GM12878 (cell line): ENCODE data around the gene ZXDC. TPM values are rescaled to one million over a fixed set of nuclear protein-coding genes. Genes with fewer than 3 reads are reported as not detected.

Experiments
- ATAC-seq: fragments of 200-7000 bp; cut with Tn5 transposase; 3 replicates; pipeline ENCODE4 v1.9.1; 2020; ENCODE audit warnings: mild to moderate bottlenecking, moderate library complexity
- BruUV-seq: library from RNA; stranded (reverse); fragments of 400-500 nt; replicated peaks from 2 replicates; lab custom pipeline; 2021; lab: Mats Ljungman, UMichigan
- CTCF ChIA-PET: fragments of 300-600 bp; sonication (Branson Sonifier 250); formaldehyde crosslinking; extraction: SDS; loops from one replicate; lab custom pipeline; 2021; ENCODE audit warnings: inconsistent platforms; lab: Yijun Ruan, JAX
- POLR2A ChIA-PET: fragments of 350-600 bp; formaldehyde crosslinking; extraction: SDS; loops from one replicate; lab custom pipeline; 2021; ENCODE audit warnings: inconsistent platforms; lab: Charles Lee
- RAD21 ChIA-PET: fragments of 300-600 bp; sonication (Branson Sonifier 250); formaldehyde crosslinking; loops from one replicate; lab custom pipeline; 2023; ENCODE audit warnings: antibody characterized with exemption; ENCODE audit not compliant: unreplicated experiment; lab: Charles Lee
- SMC1A ChIA-PET: fragments of 300-600 bp; sonication (Branson Sonifier 250); formaldehyde crosslinking; loops from one replicate; lab custom pipeline; 2023; ENCODE audit not compliant: unreplicated experiment, uncharacterized antibody; lab: Charles Lee
- DNase-seq: peaks from one replicate; pipeline ENCODE4 v3.0.0-alpha.2; 2011; ENCODE audit warnings: low read depth, low spot score
- FAIRE-seq: peaks from 3 replicates; lab custom pipeline; 2011; peaks lifted over from hg19 to GRCh38; lab: Jason Lieb, UNC
- H2AFZ ChIP-seq: 2 replicates; pipeline ENCODE4 v1.6.0; 2011; ENCODE audit warnings: low read depth, low read length, control low read depth; ENCODE audit not compliant: control insufficient read depth
- H3K27ac ChIP-seq: 2 replicates; pipeline ENCODE4 v1.5.1; 2011; ENCODE audit warnings: control low read depth; ENCODE audit not compliant: control insufficient read depth, insufficient read depth
- H3K27me3 ChIP-seq, 2 experiments: replicated peaks in 1 of 2; 2 replicates each; pipeline versions ENCODE4 v1.6.0 to v1.6.1; 2011; ENCODE audit warnings: low read length in 1 of 2; ENCODE audit not compliant: control insufficient read depth in 2 of 2, insufficient read depth in 2 of 2
- H3K36me3 ChIP-seq, 2 experiments: 2 replicates each; pipeline ENCODE4 v1.5.1; 2011; ENCODE audit warnings: low read length in 1 of 2; ENCODE audit not compliant: control insufficient read depth in 2 of 2, insufficient read depth in 2 of 2
- H3K4me1 ChIP-seq: 2 replicates; pipeline ENCODE4 v1.6.1; 2011; ENCODE audit warnings: mild to moderate bottlenecking, low read length, moderate library complexity, mixed read lengths; ENCODE audit not compliant: control insufficient read depth, insufficient read depth
- H3K4me2 ChIP-seq: 2 replicates; pipeline ENCODE4 v1.6.0; 2011; ENCODE audit warnings: control low read depth; ENCODE audit not compliant: control insufficient read depth, insufficient read depth
- H3K4me3 ChIP-seq: fragments of 200-600 bp; sonication (generic); 2 replicates; pipeline ENCODE4 v1.5.1; 2016
- H3K79me2 ChIP-seq: 2 replicates; pipeline ENCODE4 v1.6.0; 2011; ENCODE audit warnings: low read length; ENCODE audit not compliant: control insufficient read depth, insufficient read depth
- H3K9ac ChIP-seq: 2 replicates; pipeline ENCODE4 v1.8.0; 2011; ENCODE audit warnings: low read length, control low read depth, mixed read lengths; ENCODE audit not compliant: control insufficient read depth, insufficient read depth
- H3K9me3 ChIP-seq: replicated peaks from 3 replicates; pipeline ENCODE4 v1.5.1; 2011; ENCODE audit warnings: mild to moderate bottlenecking, low read length; ENCODE audit not compliant: control insufficient read depth, insufficient read depth
- H4K20me1 ChIP-seq: 2 replicates; pipeline ENCODE4 v1.6.0; 2011; ENCODE audit not compliant: control insufficient read depth, insufficient read depth
- CBX5 ChIP-seq: sonication (generic); IDR thresholded peaks from 2 replicates; pipeline ENCODE4 v1.6.1; 2016; ENCODE audit warnings: low read depth, moderate library complexity, mild to moderate bottlenecking, inconsistent platforms
- GATAD2B ChIP-seq: fragments of 450-650 bp; conservative IDR thresholded peaks from 2 replicates; pipeline ENCODE4 v1.6.1; 2017; ENCODE audit warnings: low read depth, mild to moderate bottlenecking, moderate library complexity
- HDAC6 ChIP-seq: fragments of 200-600 bp; sonication (generic); IDR thresholded peaks from one replicate; pipeline ENCODE4 v1.8.0; 2017; ENCODE audit warnings: antibody characterized with exemption; ENCODE audit not compliant: unreplicated experiment
- KAT2A ChIP-seq: conservative IDR thresholded peaks from 2 replicates; pipeline ENCODE4 v1.6.1; 2011; ENCODE audit warnings: low read depth, low read length; ENCODE audit not compliant: control insufficient read depth
- SIX5 ChIP-seq: IDR thresholded peaks from 2 replicates; pipeline ENCODE4 v1.6.1; 2011; ENCODE audit warnings: mild to moderate bottlenecking, low read depth, low read length, moderate library complexity; ENCODE audit not compliant: severe bottlenecking
- ZNF274 ChIP-seq: IDR thresholded peaks from one replicate; pipeline ENCODE4 v1.8.0; 2011; ENCODE audit not compliant: insufficient read length, insufficient read depth
- ZNF622 ChIP-seq: fragments of 450-650 bp; IDR thresholded peaks from 2 replicates; pipeline ENCODE4 v1.6.1; 2017; ENCODE audit warnings: mild to moderate bottlenecking, inconsistent platforms
- WGBS: methylation state at CpG from one replicate; pipeline ENCODE4 v1.1.6; 2016; ENCODE audit warnings: low lambda C conversion rate; ENCODE audit not compliant: insufficient replicate concordance, insufficient coverage; ENCODE audit errors: missing lambda C conversion rate; 5-methylcytosine and 5-hydroxymethylcytosine counted together
- in situ Hi-C: fragments of 300-500 bp; cut with MboI; formaldehyde crosslinking; loops from 9 replicates; pipeline ENCODE4 v1.14.3; 2018; ENCODE audit warnings: mixed read lengths
- intact Hi-C: fragments of 100-400 bp; cut with micrococcal nuclease; formaldehyde crosslinking; loops from one replicate; pipeline ENCODE4 v1.14.2; 2022; ENCODE audit not compliant: unreplicated experiment
- polyA plus RNA-seq, 11 experiments: library from polyadenylated mRNA; depleted of rRNA in 4 of 11; unstranded in 6 of 11; stranded (reverse) in 5 of 11; fragments of >200 nt; fragmentation: Nextera tagmentation in 4 of 11; fragmentation: Illumina TruSeq in 1 of 11; extraction: Ambion mirVana in 4 of 11; extraction: Trizol in 1 of 11; gene quantifications; 1 replicate in 1 of 11; 2 replicates in 10 of 11; pipeline versions ENCODE4 v1.2.1 to v1.2.3, GENCODE V29; 2011 to 2016; ENCODE audit warnings: inconsistent platforms in 2 of 11, missing spikeins in 2 of 11, low read depth in 1 of 11
- total RNA-seq, 4 experiments: library from RNA; depleted of rRNA in 3 of 4; stranded (reverse); fragments of >200 nt in 3 of 4; fragmentation: Illumina TruSeq in 1 of 4; extraction: Trizol in 1 of 4; gene quantifications; 2 replicates each; pipeline versions ENCODE4 v1.2.1 to v1.2.3, GENCODE V29; 2013 to 2021
- TF ChIP-seq, protein P1 (sequence below): fragments of 450-650 bp; IDR thresholded peaks from 2 replicates; pipeline ENCODE4 v1.6.1; 2016; ENCODE audit warnings: mild to moderate bottlenecking

The ZXDC gene
- total and polyA plus RNA-seq, 10 of the 15 experiments (the other 5 are each of a cell fraction or from before 2014, with no cell fraction given), result 0.72 to 15.3 (median 8.5) TPM

DNA sequence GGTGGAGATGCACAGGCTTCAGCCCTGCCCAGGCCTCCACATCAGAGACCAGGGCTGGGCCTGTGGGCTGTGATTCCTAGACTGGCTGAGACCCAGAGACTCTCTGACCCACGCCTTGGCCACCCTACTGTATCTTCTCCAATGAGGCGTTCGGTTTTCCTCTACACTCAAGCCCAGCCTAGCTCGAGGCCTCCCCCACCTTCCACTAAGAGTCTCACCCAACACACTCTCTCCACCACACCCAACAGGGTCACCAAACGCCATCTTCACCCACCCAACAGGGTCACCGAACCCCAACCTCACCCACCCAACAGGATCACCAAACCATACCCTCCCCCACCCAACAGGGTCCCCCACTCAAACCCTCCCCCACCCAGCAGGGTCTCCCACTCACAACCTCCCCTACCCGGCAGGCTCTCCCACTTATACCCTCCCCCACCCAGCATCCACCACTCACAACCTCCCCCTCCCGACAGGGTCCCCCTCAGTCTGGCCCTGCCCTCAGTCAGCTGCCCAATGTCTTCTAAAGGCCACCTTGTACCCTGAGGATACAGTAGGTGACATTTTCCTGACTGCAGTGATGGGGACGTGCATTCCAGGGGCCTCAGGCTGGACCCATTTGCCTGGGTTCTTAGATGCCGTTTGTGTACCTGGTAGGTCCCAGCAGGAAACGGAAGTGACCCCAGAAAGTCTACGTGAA is 60.6 kb downstream of the ZXDC start:
- TF ChIP-seq CBX5 (no peak), ZNF622 (no peak), GATAD2B (no peak), HDAC6 (no peak), KAT2A (no peak), ZNF274 (no peak), SIX5 (no peak)
- TF ChIP-seq, protein P1, sequence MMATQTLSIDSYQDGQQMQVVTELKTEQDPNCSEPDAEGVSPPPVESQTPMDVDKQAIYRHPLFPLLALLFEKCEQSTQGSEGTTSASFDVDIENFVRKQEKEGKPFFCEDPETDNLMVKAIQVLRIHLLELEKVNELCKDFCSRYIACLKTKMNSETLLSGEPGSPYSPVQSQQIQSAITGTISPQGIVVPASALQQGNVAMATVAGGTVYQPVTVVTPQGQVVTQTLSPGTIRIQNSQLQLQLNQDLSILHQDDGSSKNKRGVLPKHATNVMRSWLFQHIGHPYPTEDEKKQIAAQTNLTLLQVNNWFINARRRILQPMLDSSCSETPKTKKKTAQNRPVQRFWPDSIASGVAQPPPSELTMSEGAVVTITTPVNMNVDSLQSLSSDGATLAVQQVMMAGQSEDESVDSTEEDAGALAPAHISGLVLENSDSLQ, result no peak
- SMC1A ChIA-PET, result no interaction called here
- RAD21 ChIA-PET, result no interaction called here
- Histone ChIP-seq H3K4me1 (no peaks in the 10 kb centered on the region), H3K27me3 (no peaks in the 10 kb centered on the region; a peak in 1 of 4 replicates), H3K27ac (no peak overlapping the region), H3K9me3 (no peaks in the 10 kb centered on the region), H3K79me2 (no peaks in the 10 kb centered on the region), H4K20me1 (no peaks in the 10 kb centered on the region), H3K9ac (no peak overlapping the region), H3K36me3 (no peaks in the 10 kb centered on the region), H3K4me2 (no peak overlapping the region), H3K4me3 (no peak overlapping the region), H2AFZ (no peak overlapping the region)
- ATAC-seq (no peak), DNase-seq (no peak), FAIRE-seq (no peak)
- in situ Hi-C loops (no loop called here), intact Hi-C loops (no loop called here)
- no TSS peak for BruUV-seq
- CTCF ChIA-PET, result no interaction called here
- POLR2A ChIA-PET, result no interaction called here
- WGBS, result 32% methylated on average over 11 of the region's 12 CpGs
